CD4-positive, CD25-positive, alpha-beta regulatory T cell (primary cell): ENCODE results near the gene ESYT2. TPM values are rescaled to one million over a fixed set of nuclear protein-coding genes. Genes with fewer than 3 reads are reported as not detected.

Experiments used
- ATAC-seq, 2 donors: fragments of 150-1000 bp; cut with Tn5 transposase; one replicate each; pipeline ENCODE4 v1.10.0; 2021; ENCODE audit warnings: low read depth in 2 of 2, moderate number of reproducible peaks in 2 of 2, moderate library complexity in 1 of 2
- DNase-seq, 3 donors: peaks; one replicate each; pipeline versions ENCODE4 v3.0.0 to v3.0.0-alpha.2; 2012 to 2022; ENCODE audit warnings: mixed read lengths in 1 of 3
- H3K27ac ChIP-seq: one replicate; pipeline ENCODE4 v1.7.0; 2013; ENCODE audit warnings: mild to moderate bottlenecking, low read length; ENCODE audit not compliant: insufficient read depth, poor library complexity, severe bottlenecking
- H3K27me3 ChIP-seq: one replicate; pipeline ENCODE4 v1.7.0; 2013; ENCODE audit warnings: low read length; ENCODE audit not compliant: control insufficient read depth, insufficient read depth
- H3K36me3 ChIP-seq: one replicate; pipeline ENCODE4 v1.7.0; 2013; ENCODE audit warnings: mild to moderate bottlenecking, low read length, moderate library complexity; ENCODE audit not compliant: control insufficient read depth, insufficient read depth
- H3K4me1 ChIP-seq: 2 replicates; pipeline ENCODE4 v1.7.0; 2013; ENCODE audit warnings: mild to moderate bottlenecking, low read length; ENCODE audit not compliant: insufficient read depth, control insufficient read depth, poor library complexity, severe bottlenecking
- H3K4me3 ChIP-seq: one replicate; pipeline ENCODE4 v1.7.0; 2013; ENCODE audit warnings: low read depth, mild to moderate bottlenecking, low read length, moderate library complexity
- H3K9me3 ChIP-seq, 2 experiments: 1 replicate in 1 of 2; 2 replicates in 1 of 2; pipeline ENCODE4 v1.7.0; 2013; ENCODE audit warnings: low read length in 2 of 2, mild to moderate bottlenecking in 1 of 2, moderate library complexity in 1 of 2; ENCODE audit not compliant: control insufficient read depth in 2 of 2
- H3K27ac Mint-ChIP-seq, 3 donors: one replicate each; pipeline ENCODE4 v1.8.0; 2020 to 2022; ENCODE audit warnings: mild to moderate bottlenecking in 3 of 3, mixed read lengths in 3 of 3, moderate library complexity in 2 of 3
- H3K27me3 Mint-ChIP-seq: one replicate; pipeline ENCODE4 v1.8.0; 2022; ENCODE audit warnings: mild to moderate bottlenecking, mixed read lengths
- H3K36me3 Mint-ChIP-seq: one replicate; pipeline ENCODE4 v1.8.0; 2020; ENCODE audit warnings: mixed read lengths
- H3K4me1 Mint-ChIP-seq, 4 donors: one replicate each; pipeline ENCODE4 v1.8.0; 2020 to 2022; ENCODE audit warnings: mixed read lengths in 4 of 4, mild to moderate bottlenecking in 1 of 4
- H3K4me3 Mint-ChIP-seq, 4 donors: one replicate each; pipeline ENCODE4 v1.8.0; 2020 to 2022; ENCODE audit warnings: mild to moderate bottlenecking in 4 of 4, mixed read lengths in 4 of 4, moderate library complexity in 3 of 4
- H3K9me3 Mint-ChIP-seq, 7 donors: one replicate each; pipeline ENCODE4 v1.8.0; 2020 to 2022; ENCODE audit warnings: mixed read lengths in 7 of 7, mild to moderate bottlenecking in 3 of 7, moderate library complexity in 2 of 7
- polyA plus RNA-seq, 4 donors: library from polyadenylated mRNA; unstranded; fragments of 300-500 nt; fragmentation: Illumina TruSeq; gene quantifications; one replicate each; pipeline ENCODE4 v1.2.3, GENCODE V29; 2021
- total RNA-seq: library from RNA; stranded (reverse); gene quantifications from one replicate; pipeline ENCODE4 v1.2.3, GENCODE V29; 2022

ESYT2 gene
- total and polyA plus RNA-seq, 5 donors from 2014 or later, result 55.3 to 115 (median 71.4) TPM

DNA sequence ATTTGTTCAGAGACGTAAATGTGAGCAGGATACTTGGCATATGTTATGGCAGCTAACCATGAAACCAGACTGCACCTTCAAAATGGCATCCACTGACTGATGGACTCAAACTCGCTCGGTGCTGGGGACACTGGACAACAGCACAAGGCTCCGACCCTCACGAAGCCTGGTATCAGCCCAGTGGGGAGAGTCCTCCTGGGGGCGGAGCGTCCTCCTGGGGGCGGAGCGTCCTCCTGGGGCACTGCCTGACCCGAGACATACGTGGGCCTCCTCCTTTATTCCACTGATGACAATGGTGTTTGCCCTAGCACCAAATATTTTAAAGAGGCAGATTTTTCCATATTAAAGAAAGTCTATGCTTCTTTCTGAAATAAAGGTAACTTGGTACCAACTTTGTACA, 39.5 kb downstream of the ESYT2 start:
- peaks cover 0 to 1% (median 0%) of the 10 kb centered on the region in 7 donors for H3K9me3 Mint-ChIP-seq
- peak overlapping the region in 2 of 3 donors; percentile 31 to 64 for H3K27ac Mint-ChIP-seq
- no peak overlapping the region for H3K27ac ChIP-seq
- no peaks in the 10 kb centered on the region for H3K9me3 ChIP-seq
- no peaks in the 10 kb centered on the region for H3K27me3 ChIP-seq
- peaks cover 2 to 20% (median 8%) of the 10 kb centered on the region in 4 donors for H3K4me1 Mint-ChIP-seq
- no peak for ATAC-seq
- no peak for DNase-seq
- peaks cover 83% of the 10 kb centered on the region for H3K36me3 ChIP-seq
- no peak overlapping the region for H3K4me3 ChIP-seq
- peak overlapping the region in 1 of 4 donors; percentile 65 for H3K4me3 Mint-ChIP-seq
- no peaks in the 10 kb centered on the region for H3K27me3 Mint-ChIP-seq
- peaks cover 47% of the 10 kb centered on the region for H3K36me3 Mint-ChIP-seq
- H3K4me1 ChIP-seq, result no peaks in the 10 kb centered on the region

DNA sequence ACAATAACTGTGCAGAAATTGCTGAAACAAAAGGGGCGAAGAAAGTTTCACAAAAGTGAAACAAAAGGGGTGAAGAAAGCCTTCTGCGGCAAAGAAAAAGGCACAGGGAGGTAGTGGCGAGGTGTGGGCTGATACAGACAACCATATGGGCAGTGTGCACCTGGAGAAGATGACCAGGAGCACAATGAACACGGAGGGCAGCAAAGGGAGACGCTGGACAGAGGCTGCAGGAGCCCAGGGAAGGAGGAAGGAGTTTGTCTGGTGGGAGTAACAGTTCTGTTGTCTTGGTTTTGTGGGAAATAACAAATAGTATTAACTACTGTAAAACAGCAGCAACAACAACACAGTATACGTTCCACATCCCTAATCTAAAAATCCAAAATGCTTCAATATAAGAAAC, 42.4 kb downstream of the ESYT2 start:
- no peaks in the 10 kb centered on the region for H3K27me3 Mint-ChIP-seq
- no peak for ATAC-seq
- H3K9me3 ChIP-seq, result no peaks in the 10 kb centered on the region
- no peaks in the 10 kb centered on the region for H3K9me3 Mint-ChIP-seq
- no peaks in the 10 kb centered on the region for H3K27me3 ChIP-seq
- peak overlapping the region; percentile 23 to 84 (median 35) for H3K27ac Mint-ChIP-seq
- DNase-seq, result no peak
- peaks cover 86% of the 10 kb centered on the region for H3K36me3 ChIP-seq
- H3K27ac ChIP-seq, result peak overlapping the region; percentile 25
- H3K4me3 ChIP-seq, result no peak overlapping the region
- H3K4me1 Mint-ChIP-seq, result peaks cover 0 to 10% (median 5%) of the 10 kb centered on the region in 4 donors
- H3K36me3 Mint-ChIP-seq, result peaks cover 33% of the 10 kb centered on the region
- H3K4me3 Mint-ChIP-seq, result no peak overlapping the region
- H3K4me1 ChIP-seq, result peaks cover 10% of the 10 kb centered on the region

- ATAC-seq, result no peak
- DNase-seq, result no peak
- peaks cover 76% of the 10 kb centered on the region for H3K36me3 ChIP-seq
- peaks cover 0 to 9% (median 3%) of the 10 kb centered on the region in 4 donors for H3K4me1 Mint-ChIP-seq
- peaks cover 18% of the 10 kb centered on the region for H3K4me1 ChIP-seq
- H3K27ac ChIP-seq, result no peak overlapping the region
- no peaks in the 10 kb centered on the region for H3K9me3 Mint-ChIP-seq
- no peaks in the 10 kb centered on the region for H3K27me3 ChIP-seq
- no peaks in the 10 kb centered on the region for H3K9me3 ChIP-seq
- no peaks in the 10 kb centered on the region for H3K27me3 Mint-ChIP-seq
- H3K4me3 ChIP-seq, result no peak overlapping the region
- H3K27ac Mint-ChIP-seq, result peak overlapping the region in 1 of 3 donors; percentile 39
- peaks cover 14% of the 10 kb centered on the region for H3K36me3 Mint-ChIP-seq
- H3K4me3 Mint-ChIP-seq, result no peak overlapping the region
Measured at GRCh38 chr7:158784270-158784669, 45.0 kb downstream of the ESYT2 start.

GRCh38 chr7:158783595-158783994, 45.7 kb downstream of the ESYT2 start:
- Mint-ChIP-seq H3K27ac (peak overlapping the region in 1 of 3 donors; percentile 69), H3K4me3 (no peak overlapping the region), H3K27me3 (no peaks in the 10 kb centered on the region), H3K4me1 (peaks cover 0 to 16% (median 7%) of the 10 kb centered on the region in 4 donors), H3K36me3 (peaks cover 16% of the 10 kb centered on the region), H3K9me3 (no peaks in the 10 kb centered on the region)
- ATAC-seq (peak; percentile 15 to 17), DNase-seq (no peak)
- peaks cover 74% of the 10 kb centered on the region for H3K36me3 ChIP-seq
- no peaks in the 10 kb centered on the region for H3K27me3 ChIP-seq
- H3K27ac ChIP-seq, result peak overlapping the region; percentile 16
- peaks cover 25% of the 10 kb centered on the region for H3K4me1 ChIP-seq
- H3K4me3 ChIP-seq, result no peak overlapping the region
- no peaks in the 10 kb centered on the region for H3K9me3 ChIP-seq

- H3K27ac Mint-ChIP-seq, result no peak overlapping the region
- Histone ChIP-seq H3K27ac (peak overlapping the region; percentile 16), H3K36me3 (peaks cover 67% of the 10 kb centered on the region)
Measured at GRCh38 chr7:158782761-158783401, 46.4 kb downstream of the ESYT2 start.

DNA sequence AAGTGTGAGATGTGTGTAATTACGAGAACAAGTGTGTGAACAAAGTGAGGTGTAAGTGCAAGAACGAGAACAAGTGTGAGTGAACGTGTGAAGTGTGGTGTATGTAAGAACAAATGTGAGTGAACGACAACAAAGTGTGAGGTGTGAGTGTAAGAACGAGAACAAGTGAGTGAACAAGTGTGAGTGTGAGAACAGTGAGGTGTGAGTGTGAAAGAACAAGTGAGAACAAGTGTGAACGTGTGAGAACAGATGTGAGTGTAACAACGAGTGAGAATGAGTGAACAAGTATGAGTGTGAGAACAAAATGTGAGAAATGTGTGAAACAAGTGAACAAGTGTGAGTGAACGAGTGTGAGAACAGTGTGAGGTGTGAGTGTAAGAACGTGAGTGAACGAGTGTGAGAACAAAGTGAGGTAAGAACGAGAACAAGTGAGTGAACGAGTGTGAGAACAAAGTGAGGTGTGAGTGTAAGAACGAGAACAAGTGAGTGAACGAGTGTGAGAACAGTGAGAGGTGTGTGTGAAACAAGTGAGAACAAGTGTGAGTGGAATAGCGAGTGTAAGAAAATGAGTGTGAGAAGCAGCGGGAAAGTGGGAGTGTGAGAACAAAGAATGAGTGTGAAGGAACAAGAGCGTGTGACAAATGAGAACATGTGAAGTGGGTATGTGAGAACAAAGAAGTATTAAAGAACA, 47.2 kb downstream of the ESYT2 start:
- no peak for ATAC-seq
- Mint-ChIP-seq H3K4me3 (no peak overlapping the region), H3K4me1 (peaks cover 11 to 27% (median 14%) of the 10 kb centered on the region in 4 donors), H3K27ac (no peak overlapping the region), H3K9me3 (no peaks in the 10 kb centered on the region), H3K36me3 (peaks cover 17% of the 10 kb centered on the region), H3K27me3 (no peaks in the 10 kb centered on the region)
- Histone ChIP-seq H3K27ac (no peak overlapping the region), H3K9me3 (no peaks in the 10 kb centered on the region), H3K4me3 (no peak overlapping the region), H3K27me3 (no peaks in the 10 kb centered on the region), H3K4me1 (peaks cover 34% of the 10 kb centered on the region), H3K36me3 (peaks cover 63% of the 10 kb centered on the region)
- no peak for DNase-seq

More at GRCh38 chr7:158782761-158783401, 46.4 kb downstream of the ESYT2 start:
- no peak overlapping the region for H3K4me3 Mint-ChIP-seq
- H3K4me1 Mint-ChIP-seq, result peaks cover 3 to 20% (median 10%) of the 10 kb centered on the region in 4 donors
- Histone ChIP-seq H3K4me3 (no peak overlapping the region), H3K27me3 (no peaks in the 10 kb centered on the region), H3K9me3 (no peaks in the 10 kb centered on the region), H3K4me1 (peaks cover 32% of the 10 kb centered on the region)
- DNase-seq (no peak), ATAC-seq (peak in 1 of 2 donors; percentile 35)
- H3K27me3 Mint-ChIP-seq, result no peaks in the 10 kb centered on the region
- H3K36me3 Mint-ChIP-seq, result peaks cover 15% of the 10 kb centered on the region
- H3K9me3 Mint-ChIP-seq, result no peaks in the 10 kb centered on the region

- DNase-seq, result no peak
- no peak overlapping the region for H3K27ac ChIP-seq
Measured at GRCh38 chr7:158781217-158781973, 47.9 kb downstream of the ESYT2 start.

More at GRCh38 chr7:158781217-158781973, 47.9 kb downstream of the ESYT2 start:
- Histone ChIP-seq H3K4me3 (no peak overlapping the region), H3K9me3 (no peaks in the 10 kb centered on the region), H3K4me1 (peaks cover 34% of the 10 kb centered on the region), H3K36me3 (peaks cover 57% of the 10 kb centered on the region), H3K27me3 (no peaks in the 10 kb centered on the region)
- no peaks in the 10 kb centered on the region for H3K27me3 Mint-ChIP-seq
- peaks cover 14% of the 10 kb centered on the region for H3K36me3 Mint-ChIP-seq
- no peaks in the 10 kb centered on the region for H3K9me3 Mint-ChIP-seq
- H3K27ac Mint-ChIP-seq, result no peak overlapping the region
- ATAC-seq, result no peak
- H3K4me3 Mint-ChIP-seq, result no peak overlapping the region
- peaks cover 13 to 23% (median 17%) of the 10 kb centered on the region in 4 donors for H3K4me1 Mint-ChIP-seq
